IPS-15b (cell line): ENCODE data around the gene OR5C1.
A peak's percentile ranks its signal among the peaks of the same experiment; 100 is the strongest.
"Not testable (repeated sequence)": the region's sequence is repeated elsewhere in the genome, so short reads cannot be mapped to it uniquely, and the experiment has no call there.

Experiments
- H3K27me3 ChIP-seq: one replicate; pipeline ENCODE4 v1.6.1; 2013; ENCODE audit warnings: low read length; ENCODE audit not compliant: control insufficient read depth, insufficient read depth
- H3K36me3 ChIP-seq: one replicate; pipeline ENCODE4 v1.6.1; 2013; ENCODE audit warnings: low read length; ENCODE audit not compliant: control insufficient read depth, insufficient read depth
- H3K4me1 ChIP-seq: one replicate; pipeline ENCODE4 v1.6.1; 2013; ENCODE audit warnings: mild to moderate bottlenecking, low read length; ENCODE audit not compliant: control insufficient read depth, insufficient read depth
- H3K4me3 ChIP-seq: one replicate; pipeline ENCODE4 v1.5.1; 2013; ENCODE audit warnings: low read depth, low read length
- H3K9ac ChIP-seq: one replicate; pipeline ENCODE4 v1.6.1; 2013; ENCODE audit warnings: low read depth, mild to moderate bottlenecking, low read length
- H3K9me3 ChIP-seq: one replicate; pipeline ENCODE4 v1.6.1; 2013; ENCODE audit warnings: mild to moderate bottlenecking, low read length; ENCODE audit not compliant: control insufficient read depth, insufficient read depth

Gene OR5C1

GRCh38 chr9:122815544-122815943 lies 26.8 kb downstream of the OR5C1 start:
- Histone ChIP-seq H3K27me3 (no peaks in the 10 kb centered on the region), H3K4me3 (no peak overlapping the region), H3K9me3 (no peaks in the 10 kb centered on the region), H3K4me1 (no peaks in the 10 kb centered on the region), H3K9ac (no peak overlapping the region), H3K36me3 (peaks cover 2% of the 10 kb centered on the region)

- Histone ChIP-seq H3K9me3 (no peaks in the 10 kb centered on the region), H3K4me3 (no peak overlapping the region), H3K36me3 (peaks cover 2% of the 10 kb centered on the region), H3K9ac (no peak overlapping the region), H3K27me3 (no peaks in the 10 kb centered on the region), H3K4me1 (no peaks in the 10 kb centered on the region)
These were observed 27.6 kb downstream of the OR5C1 start for GRCh38 chr9:122816163-122816867.

GRCh38 chr9:122819326-122819725 lies 30.6 kb downstream of the OR5C1 start:
- no peaks in the 10 kb centered on the region for H3K4me1 ChIP-seq
- H3K36me3 ChIP-seq = peaks cover 16% of the 10 kb centered on the region

GRCh38 chr9:122819791-122820489 lies 31.2 kb downstream of the OR5C1 start:
- no peaks in the 10 kb centered on the region for H3K4me1 ChIP-seq
- H3K4me3 ChIP-seq = no peak overlapping the region
- H3K9me3 ChIP-seq = no peaks in the 10 kb centered on the region
- H3K36me3 ChIP-seq = peaks cover 16% of the 10 kb centered on the region
- no peak overlapping the region for H3K9ac ChIP-seq
- no peaks in the 10 kb centered on the region for H3K27me3 ChIP-seq

More at GRCh38 chr9:122819326-122819725, 30.6 kb downstream of the OR5C1 start:
- no peaks in the 10 kb centered on the region for H3K27me3 ChIP-seq
- no peak overlapping the region for H3K4me3 ChIP-seq
- H3K9ac ChIP-seq = no peak overlapping the region
- no peaks in the 10 kb centered on the region for H3K9me3 ChIP-seq

GRCh38 chr9:122820490-122820845 lies 31.7 kb downstream of the OR5C1 start:
- Histone ChIP-seq H3K4me1 (no peaks in the 10 kb centered on the region), H3K27me3 (no peaks in the 10 kb centered on the region), H3K36me3 (peaks cover 16% of the 10 kb centered on the region), H3K9me3 (no peaks in the 10 kb centered on the region), H3K4me3 (no peak overlapping the region), H3K9ac (no peak overlapping the region)

GRCh38 chr9:122821278-122821943 lies 32.7 kb downstream of the OR5C1 start:
- Histone ChIP-seq H3K9ac (no peak overlapping the region), H3K27me3 (no peaks in the 10 kb centered on the region), H3K4me1 (no peaks in the 10 kb centered on the region), H3K36me3 (peaks cover 21% of the 10 kb centered on the region), H3K4me3 (no peak overlapping the region), H3K9me3 (no peaks in the 10 kb centered on the region)

- no peaks in the 10 kb centered on the region for H3K27me3 ChIP-seq
- H3K9me3 ChIP-seq = no peaks in the 10 kb centered on the region
- no peak overlapping the region for H3K4me3 ChIP-seq
- H3K36me3 ChIP-seq = peaks cover 23% of the 10 kb centered on the region
- H3K9ac ChIP-seq = no peak overlapping the region
- H3K4me1 ChIP-seq = no peaks in the 10 kb centered on the region
These were observed 33.3 kb downstream of the OR5C1 start for GRCh38 chr9:122822056-122822455.

- Histone ChIP-seq H3K36me3 (peaks cover 23% of the 10 kb centered on the region), H3K27me3 (no peaks in the 10 kb centered on the region), H3K9ac (no peak overlapping the region), H3K4me1 (no peaks in the 10 kb centered on the region), H3K4me3 (no peak overlapping the region), H3K9me3 (no peaks in the 10 kb centered on the region)
These were observed 34.2 kb downstream of the OR5C1 start for GRCh38 chr9:122822938-122823337.

- peak overlapping the region; percentile 27 for H3K9ac ChIP-seq
- no peaks in the 10 kb centered on the region for H3K4me1 ChIP-seq
- H3K4me3 ChIP-seq = peak overlapping the region; percentile 75
- H3K36me3 ChIP-seq = peaks cover 17% of the 10 kb centered on the region
- no peaks in the 10 kb centered on the region for H3K9me3 ChIP-seq
- H3K27me3 ChIP-seq = no peaks in the 10 kb centered on the region
These were observed 39.0 kb downstream of the OR5C1 start for GRCh38 chr9:122827761-122828093.

- not testable (repeated sequence) for H3K9ac ChIP-seq, H3K9me3 ChIP-seq, H3K27me3 ChIP-seq, H3K4me3 ChIP-seq, H3K4me1 ChIP-seq
- peaks cover 11% of the 10 kb centered on the region for H3K36me3 ChIP-seq
These were observed 40.2 kb downstream of the OR5C1 start for GRCh38 chr9:122828965-122829284.

GRCh38 chr9:122832194-122832593 lies 43.5 kb downstream of the OR5C1 start:
- Histone ChIP-seq H3K9me3 (no peaks in the 10 kb centered on the region), H3K4me1 (no peaks in the 10 kb centered on the region), H3K27me3 (no peaks in the 10 kb centered on the region), H3K4me3 (no peak overlapping the region), H3K36me3 (no peaks in the 10 kb centered on the region), H3K9ac (no peak overlapping the region)

- no peak overlapping the region for H3K9ac ChIP-seq
- H3K4me1 ChIP-seq = no peaks in the 10 kb centered on the region
These were observed 46.6 kb downstream of the OR5C1 start for GRCh38 chr9:122835313-122835731.

More at GRCh38 chr9:122835313-122835731, 46.6 kb downstream of the OR5C1 start:
- Histone ChIP-seq H3K4me3 (no peak overlapping the region), H3K36me3 (no peaks in the 10 kb centered on the region), H3K9me3 (no peaks in the 10 kb centered on the region), H3K27me3 (no peaks in the 10 kb centered on the region)
